Sigmoid colon (tissue), 4 donors: ENCODE results near the gene MSANTD2.

Source experiments
- CTCF ChIP-seq, 4 experiments: fragments of 450-650 bp in 3 of 4; fragments of 200-600 bp in 1 of 4; IDR thresholded peaks; one replicate each; pipeline ENCODE4 v1.5.1; 2016 to 2019; ENCODE audit warnings: antibody characterized with exemption in 4 of 4, mild to moderate bottlenecking in 3 of 4, moderate library complexity in 2 of 4
- EP300 ChIP-seq, 4 donors: sonication (generic); formaldehyde crosslinking; IDR thresholded peaks; one replicate each; pipeline ENCODE4 v1.6.1; 2017; ENCODE audit warnings: antibody characterized with exemption in 4 of 4
- POLR2A ChIP-seq, 2 donors: fragments of 450-650 bp; IDR thresholded peaks; one replicate each; pipeline ENCODE4 v1.6.1; 2016; ENCODE audit warnings: antibody characterized with exemption in 2 of 2, mild to moderate bottlenecking in 2 of 2, moderate library complexity in 2 of 2
- POLR2AphosphoS5 ChIP-seq, 4 donors: sonication (generic); formaldehyde crosslinking; IDR thresholded peaks; one replicate each; pipeline ENCODE4 v1.6.1; 2017; ENCODE audit warnings: antibody characterized with exemption in 4 of 4

GRCh38 chr11:124841201-124841600, 41.0 kb upstream of the MSANTD2 start:
- TF ChIP-seq CTCF (IDR thresholded peaks at IDR 0.05) (no peak), EP300 (IDR thresholded peaks at IDR 0.05) (no peak), POLR2A (IDR thresholded peaks at IDR 0.05) (no peak), POLR2AphosphoS5 (IDR thresholded peaks at IDR 0.05) (no peak)
